ENCODE data around the gene WNT6.
A peak's percentile ranks its signal among the peaks of the same experiment; 100 is the strongest.

WNT6 gene

DNA sequence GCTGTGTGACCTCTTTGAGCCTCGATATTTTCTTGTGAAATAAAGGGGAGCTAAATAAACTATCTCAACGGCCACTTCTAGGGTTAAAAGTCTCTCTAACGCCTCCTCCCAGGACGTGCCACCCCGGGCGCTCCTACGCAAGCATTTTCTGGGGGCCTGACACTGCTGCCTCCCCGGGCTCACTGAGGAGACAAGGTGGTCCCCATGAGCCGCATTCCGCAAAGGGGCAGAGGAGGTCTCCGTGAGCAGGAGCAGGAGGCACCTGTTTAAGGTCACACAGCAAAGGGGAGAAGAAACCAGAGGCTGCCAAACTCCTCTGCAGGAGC, 20.1 kb downstream of the WNT6 start:
- DNase-seq: no peak

DNA sequence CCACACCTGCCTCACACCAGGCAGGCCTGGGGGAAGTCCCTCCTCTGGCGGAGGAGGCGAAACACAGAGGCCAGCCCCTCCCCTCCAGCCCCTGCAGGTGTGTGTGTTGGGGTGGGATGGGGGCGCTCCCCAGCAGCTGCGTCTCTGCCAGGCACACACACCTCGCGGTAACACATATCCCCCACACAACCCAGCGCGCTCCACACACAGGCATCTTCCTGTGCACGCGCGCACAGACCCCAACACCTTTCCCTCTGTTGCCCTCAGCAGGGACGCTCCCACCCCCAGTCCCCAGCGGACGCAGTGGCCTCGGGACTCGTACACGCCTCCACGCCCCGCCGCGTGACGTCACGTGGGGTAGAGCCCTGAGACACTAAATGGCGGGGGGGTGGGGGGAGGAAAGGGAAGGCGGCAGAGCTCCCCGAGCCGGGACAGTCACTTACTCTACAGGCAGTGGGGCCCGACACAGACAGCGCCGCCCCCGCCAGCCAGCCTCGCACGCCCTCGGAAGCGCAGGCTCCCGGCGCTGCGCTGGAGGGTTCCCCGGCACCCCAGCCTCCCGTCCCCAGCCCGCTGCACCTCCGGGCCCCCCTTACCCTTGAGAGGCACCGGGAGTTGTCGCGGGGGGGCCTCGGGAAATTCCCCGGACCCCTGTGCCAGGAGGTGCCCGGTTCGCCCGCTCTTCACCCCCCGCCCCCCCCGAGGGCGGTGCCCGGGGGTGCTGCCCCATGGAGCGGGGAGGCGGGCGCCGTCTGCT, 20.7 kb downstream of the WNT6 start, which contains the start of gene WNT10A:
Gene WNT10A (plus strand): TSS at position 751 of the 757 bp plus-strand sequence. CDS start 144 bp downstream, outside the sequence.
- DNase-seq: no peak

DNA sequence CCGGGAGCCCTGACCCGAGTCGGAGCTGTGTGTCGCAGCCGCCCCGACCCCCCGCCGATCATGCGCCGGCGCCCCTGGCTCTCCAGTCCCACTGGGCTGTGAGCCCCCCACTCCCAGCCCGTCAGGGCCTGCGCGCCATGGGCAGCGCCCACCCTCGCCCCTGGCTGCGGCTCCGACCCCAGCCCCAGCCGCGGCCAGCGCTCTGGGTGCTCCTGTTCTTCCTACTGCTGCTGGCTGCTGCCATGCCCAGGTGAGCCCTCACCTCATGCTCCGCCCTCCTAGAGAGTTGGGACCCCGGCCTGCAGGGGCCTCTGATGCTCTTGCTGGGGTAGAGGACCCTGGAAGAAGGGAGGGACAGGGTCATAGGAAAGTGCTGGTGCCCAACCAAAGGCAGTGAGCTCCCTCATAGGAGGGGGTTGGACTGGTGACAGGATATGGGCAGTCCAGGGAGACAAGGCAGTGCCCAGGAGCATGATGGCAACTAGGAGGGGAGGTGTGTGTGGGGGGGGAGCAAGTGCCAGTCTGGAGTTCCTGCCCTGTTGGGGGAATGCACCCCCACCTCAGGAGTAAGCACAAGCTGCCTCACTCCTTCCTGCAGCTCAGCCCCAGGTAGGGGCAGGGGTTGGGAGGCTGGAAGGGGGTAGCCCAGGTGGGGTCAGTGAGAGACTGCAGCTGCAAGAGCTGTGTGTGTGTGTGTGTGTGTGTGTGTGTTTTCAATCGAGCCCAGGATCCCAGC, 21.4 kb downstream of the WNT6 start:
- peak; percentile 77 for DNase-seq

DNA sequence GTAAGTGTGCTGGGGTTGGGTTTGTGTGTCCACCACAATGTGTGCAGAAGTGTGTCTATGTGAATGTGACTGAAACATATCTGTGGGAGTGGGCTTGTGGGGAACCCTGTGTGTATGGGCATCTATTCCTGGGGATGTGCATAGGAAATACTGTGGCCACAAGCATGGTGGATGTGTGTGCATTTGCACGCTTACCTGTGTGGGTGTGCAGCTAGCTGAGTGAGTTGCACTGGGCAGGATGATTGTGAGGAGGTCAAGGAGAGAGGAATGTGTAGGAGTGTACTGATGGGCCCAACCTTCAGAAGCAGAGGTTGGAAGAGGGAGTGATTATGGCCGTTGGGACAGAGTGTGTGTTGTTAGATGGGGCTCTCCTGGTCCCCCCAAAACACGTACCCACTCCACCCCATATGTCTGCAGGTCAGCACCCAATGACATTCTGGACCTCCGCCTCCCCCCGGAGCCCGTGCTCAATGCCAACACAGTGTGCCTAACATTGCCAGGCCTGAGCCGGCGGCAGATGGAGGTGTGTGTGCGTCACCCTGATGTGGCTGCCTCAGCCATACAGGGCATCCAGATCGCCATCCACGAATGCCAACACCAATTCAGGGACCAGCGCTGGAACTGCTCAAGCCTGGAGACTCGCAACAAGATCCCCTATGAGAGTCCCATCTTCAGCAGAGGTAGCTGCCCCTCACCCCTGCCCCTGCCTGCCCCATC, 22.3 kb downstream of the WNT6 start:
- DNase-seq: no peak

DNA sequence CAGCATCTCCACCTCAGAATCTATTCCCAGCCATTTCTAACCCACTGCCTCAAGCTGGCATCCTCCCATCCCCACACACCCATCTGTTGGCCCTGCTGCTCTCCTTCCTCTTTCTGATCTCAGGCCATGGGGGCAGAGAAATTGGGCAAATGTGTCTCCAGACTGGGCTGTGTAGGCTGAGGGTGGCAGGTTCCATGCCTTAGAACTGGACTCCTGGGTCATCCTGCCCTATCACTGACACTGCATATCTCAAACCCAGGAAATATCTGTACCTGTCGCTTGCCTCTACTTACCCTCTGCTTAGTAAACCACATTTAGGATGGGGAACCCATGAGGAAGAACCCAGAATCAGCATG, 22.8 kb downstream of the WNT6 start:
- no peak for DNase-seq

DNA sequence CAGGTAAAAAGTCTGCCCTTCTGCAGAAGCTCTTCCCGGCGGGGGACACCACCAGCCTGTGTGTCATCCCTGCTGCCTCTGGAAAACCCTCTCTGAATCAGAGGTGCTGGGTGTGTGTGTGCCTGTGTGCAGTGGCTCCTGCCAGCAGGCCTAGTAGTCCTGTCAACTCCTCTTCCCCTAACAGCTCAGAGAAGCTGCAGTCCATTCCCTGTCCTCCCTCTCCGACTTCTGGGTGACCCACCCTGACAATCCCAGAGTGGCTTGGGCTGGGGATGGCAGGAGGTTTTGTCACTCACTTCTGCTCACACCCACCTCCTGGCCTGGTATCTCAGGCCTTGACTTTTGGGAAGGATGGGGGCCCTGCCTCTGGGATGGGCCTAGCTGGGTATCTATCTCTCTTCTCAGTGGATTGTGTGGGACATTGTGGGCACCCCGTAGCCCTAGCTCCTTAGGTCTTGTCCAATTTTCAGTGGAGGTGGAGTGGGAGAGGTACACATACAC, 23.3 kb downstream of the WNT6 start:
- DNase-seq: no peak

DNA sequence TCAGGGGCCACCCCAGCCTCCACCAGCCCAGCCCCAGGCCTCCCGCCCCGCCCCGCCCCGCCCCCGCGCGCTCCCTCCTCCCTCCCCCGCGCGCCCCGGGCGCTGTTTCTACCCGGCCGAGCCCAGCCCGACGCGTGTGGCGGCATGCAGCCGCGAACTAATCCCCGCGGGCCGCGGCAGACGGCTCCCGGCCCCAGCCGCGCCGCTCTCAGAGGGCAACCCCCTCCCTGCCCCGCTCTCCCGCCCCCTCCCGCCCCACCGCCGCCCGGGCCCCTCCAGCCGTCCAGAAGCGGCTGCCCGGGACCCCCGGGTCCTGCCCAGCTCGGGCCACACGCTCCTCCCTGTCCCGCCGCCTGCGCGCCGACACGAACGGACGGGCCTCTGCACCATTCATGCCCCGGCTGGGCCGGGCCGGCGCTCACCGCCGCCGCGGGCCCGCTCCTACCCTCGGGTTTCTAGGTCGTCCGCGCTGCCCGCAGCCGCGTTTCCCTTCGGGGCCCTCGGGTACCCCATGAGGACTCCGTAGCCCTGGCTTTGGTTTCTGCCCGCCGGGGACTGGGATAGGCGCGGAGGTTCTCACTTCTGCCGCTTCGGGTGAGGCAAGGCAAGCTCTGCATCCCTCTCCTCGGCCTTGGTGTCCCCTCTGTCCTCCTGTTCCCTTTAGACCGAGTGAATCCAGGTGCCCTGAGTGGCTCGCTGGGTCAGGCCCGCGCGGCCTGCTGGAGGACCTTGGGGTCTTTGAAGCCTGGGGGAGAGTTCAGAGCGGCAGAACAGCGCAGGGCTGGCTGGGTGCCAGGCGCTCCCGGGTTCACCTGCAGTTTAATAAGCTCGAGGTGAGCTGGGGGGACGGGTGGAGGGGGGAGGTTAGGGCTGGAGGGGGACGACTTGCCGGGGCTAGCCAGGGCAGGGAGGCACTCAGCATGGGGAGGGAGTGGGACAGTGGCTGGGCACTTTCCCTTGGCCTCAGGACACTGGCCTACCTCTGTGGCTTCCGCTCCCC, 24.2 kb downstream of the WNT6 start:
- DNase-seq: no peak

DNA sequence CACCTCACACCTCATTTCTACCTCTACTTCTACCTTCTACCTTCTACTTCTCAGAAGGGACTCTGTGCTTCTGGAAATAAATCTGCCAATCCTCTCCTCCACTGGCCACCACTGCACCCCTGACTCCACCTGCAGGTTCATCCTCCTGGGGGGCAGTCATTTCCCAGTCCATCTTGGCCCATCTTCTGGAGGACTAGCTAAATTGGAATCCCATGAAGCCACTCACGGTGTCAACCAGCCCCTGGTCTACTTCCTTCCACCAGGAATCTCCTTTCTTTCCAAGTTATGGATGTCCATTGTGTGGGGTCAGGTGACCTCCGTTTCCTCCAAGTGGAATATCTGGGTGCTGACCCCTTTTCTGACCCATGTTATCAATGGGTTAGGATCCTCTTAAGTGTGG, 24.9 kb downstream of the WNT6 start:
- no peak for DNase-seq

DNA sequence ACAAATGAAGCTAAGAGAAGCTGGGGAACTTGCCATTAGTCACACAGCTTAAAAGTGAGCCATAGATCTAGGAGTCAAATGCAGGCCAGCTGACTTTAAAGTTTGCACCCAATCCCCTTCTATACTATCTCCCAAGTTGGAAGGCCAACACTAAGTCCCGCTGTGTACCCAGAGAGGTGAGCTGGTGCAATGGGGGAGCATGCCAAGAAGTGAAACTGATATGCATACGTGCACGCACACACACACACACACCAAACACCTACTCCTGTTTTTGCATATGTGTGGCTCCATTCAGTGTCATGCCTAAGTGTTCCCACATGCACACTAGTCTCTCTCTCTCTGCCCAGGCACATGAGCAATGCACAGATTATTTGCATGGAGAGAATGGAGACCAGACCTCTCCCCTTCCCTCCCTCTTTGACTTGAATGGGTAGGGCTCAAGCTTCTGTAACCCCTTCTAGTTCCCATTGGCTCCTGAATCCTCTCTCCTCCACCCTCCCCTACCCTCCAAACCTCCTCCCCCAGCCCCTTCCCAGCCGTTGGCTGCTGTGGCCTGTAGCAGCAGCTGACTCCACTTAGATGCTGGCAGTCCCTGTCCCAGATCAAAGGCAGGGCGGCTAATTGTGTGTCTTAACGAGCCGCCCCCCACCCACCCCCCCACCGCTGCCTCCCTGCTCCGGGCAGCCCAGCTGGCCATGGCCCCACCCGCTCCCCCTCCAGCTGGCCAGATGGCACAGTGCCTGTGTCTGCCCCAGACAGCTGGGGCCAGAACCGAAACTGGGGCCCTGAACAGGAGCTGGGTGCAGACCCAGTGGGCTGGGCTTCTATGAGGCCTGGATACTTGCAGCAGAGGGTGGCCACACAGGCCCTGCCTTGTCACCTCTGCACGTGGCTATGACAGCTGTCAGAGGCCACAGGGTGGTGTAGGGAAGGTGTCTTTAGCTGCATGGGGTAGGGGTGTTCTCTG, 26.7 kb downstream of the WNT6 start:
- DNase-seq: no peak

DNA sequence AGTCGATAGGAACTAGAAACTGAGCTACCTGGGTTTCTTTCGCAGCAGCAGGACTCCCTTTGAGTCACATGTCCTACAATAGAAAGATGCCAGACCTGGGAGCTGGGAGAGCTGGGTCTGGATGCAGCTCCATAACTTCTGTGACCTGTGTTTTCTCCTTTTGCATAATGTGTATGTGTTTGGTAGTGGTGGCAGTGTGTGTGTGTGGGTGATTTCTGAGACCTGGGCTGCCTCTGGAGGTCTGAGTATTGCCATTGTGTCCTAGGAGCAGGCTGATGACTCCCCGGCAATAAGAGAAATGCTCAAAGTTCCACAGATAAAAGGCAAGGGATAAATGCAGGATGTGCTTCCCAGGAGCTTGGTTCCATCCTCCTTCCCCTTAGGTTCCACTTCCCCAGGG, 27.5 kb downstream of the WNT6 start:
- DNase-seq: no peak

DNA sequence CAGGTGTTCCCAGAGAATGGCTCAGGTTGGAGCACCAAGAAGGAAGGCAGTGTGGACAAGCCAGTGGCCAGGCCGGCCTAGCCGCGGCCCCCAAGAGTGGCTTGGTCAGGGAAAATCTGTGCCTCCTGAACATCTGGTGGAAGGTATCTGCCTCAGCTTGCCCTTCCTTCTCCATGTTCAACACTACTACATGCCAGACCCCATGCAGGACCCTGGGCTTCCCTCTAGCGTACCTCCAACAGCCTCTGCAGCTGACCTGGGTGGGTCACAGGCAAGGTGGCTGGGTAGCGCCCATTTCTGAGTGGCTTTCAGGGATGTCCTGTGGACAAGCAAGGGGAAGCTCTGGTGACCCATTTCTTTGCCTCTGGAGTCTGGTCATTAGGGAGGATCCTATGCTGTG, 28.7 kb downstream of the WNT6 start:
- DNase-seq: peak; percentile 18

DNA sequence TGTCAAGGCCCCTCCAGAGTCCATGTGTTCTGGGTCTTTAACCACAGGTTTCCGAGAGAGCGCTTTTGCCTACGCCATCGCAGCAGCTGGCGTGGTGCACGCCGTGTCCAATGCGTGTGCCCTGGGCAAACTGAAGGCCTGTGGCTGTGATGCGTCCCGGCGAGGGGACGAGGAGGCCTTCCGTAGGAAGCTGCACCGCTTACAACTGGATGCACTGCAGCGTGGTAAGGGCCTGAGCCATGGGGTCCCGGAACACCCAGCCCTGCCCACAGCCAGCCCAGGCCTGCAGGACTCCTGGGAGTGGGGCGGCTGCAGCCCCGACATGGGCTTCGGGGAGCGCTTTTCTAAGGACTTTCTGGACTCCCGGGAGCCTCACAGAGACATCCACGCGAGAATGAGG, 30.3 kb downstream of the WNT6 start:
- peak; percentile 18 for DNase-seq

DNA sequence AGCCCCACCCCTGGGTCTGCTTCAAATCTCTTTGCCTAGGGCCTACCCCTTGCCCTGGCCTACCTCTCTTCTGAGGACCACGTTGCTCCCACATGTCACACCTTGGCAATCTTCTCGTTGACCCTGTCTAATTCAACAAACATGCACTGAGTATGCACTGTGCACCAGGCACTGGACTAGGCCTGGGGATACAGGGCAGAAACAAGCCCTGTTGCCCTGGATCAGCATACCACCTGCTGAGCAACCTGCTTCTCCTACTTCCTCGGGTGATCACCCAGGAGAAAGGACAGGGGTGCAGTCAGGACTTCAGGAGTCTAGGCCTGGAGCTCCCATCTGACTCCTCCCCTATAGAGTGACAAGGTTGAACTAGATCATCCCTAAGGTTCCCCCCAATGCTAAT, 30.8 kb downstream of the WNT6 start:
- DNase-seq: no peak

DNA sequence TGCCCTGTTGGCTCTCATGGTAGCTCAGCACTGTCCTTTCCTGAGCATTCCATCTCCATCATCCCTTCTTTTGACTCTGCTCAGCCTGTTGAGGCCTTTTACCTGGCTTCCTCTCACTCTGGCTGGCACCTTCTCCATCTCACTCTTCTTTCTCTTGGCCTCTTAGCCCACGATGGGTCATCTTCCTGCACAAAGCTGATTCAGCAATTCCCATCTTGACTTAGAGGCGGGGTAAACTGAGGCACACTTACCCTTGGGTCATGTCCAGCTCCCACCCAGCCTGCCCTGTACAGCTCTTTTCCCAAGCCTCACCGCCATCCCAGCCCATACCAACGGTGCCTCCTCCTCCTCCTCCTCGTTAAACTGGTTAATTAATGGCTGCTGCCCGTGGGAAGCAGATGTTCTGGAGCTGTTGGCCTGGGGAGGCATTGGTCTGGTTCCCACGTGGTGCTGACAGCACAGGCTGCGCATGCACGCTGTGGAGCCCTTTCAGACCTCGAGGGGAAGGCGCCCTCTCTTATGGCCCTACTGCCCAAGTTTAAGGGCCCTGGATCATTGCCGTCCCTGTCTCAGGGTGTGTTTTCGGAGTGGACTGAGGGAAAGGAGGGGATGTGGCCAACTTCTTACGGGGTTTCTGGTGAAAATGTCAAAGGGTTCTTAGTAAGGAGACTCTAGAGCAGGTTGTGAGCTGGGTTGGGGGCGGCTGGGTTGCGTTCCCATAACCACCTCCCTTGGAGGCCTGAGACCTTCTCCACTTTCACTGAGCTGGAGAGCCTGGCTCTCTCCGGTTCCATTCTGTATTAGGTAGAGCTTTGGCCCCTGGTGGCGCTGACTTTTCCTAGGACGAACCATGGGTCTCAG, 31.9 kb downstream of the WNT6 start:
- DNase-seq: no peak

DNA sequence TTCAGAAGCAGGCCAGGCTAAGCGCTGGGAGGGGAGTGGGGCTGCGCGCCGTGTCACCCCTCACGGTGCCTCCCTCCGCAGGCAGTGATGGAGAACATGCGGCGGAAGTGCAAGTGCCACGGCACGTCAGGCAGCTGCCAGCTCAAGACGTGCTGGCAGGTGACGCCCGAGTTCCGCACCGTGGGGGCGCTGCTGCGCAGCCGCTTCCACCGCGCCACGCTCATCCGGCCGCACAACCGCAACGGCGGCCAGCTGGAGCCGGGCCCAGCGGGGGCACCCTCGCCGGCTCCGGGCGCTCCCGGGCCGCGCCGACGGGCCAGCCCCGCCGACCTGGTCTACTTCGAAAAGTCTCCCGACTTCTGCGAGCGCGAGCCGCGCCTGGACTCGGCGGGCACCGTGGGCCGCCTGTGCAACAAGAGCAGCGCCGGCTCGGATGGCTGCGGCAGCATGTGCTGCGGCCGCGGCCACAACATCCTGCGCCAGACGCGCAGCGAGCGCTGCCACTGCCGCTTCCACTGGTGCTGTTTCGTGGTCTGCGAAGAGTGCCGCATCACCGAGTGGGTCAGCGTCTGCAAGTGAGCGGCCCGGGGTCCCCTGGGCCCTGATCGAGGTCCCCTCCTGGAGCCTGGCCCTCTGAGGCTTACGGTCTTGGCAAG, 33.2 kb downstream of the WNT6 start:
- peak; percentile 91 for DNase-seq

DNA sequence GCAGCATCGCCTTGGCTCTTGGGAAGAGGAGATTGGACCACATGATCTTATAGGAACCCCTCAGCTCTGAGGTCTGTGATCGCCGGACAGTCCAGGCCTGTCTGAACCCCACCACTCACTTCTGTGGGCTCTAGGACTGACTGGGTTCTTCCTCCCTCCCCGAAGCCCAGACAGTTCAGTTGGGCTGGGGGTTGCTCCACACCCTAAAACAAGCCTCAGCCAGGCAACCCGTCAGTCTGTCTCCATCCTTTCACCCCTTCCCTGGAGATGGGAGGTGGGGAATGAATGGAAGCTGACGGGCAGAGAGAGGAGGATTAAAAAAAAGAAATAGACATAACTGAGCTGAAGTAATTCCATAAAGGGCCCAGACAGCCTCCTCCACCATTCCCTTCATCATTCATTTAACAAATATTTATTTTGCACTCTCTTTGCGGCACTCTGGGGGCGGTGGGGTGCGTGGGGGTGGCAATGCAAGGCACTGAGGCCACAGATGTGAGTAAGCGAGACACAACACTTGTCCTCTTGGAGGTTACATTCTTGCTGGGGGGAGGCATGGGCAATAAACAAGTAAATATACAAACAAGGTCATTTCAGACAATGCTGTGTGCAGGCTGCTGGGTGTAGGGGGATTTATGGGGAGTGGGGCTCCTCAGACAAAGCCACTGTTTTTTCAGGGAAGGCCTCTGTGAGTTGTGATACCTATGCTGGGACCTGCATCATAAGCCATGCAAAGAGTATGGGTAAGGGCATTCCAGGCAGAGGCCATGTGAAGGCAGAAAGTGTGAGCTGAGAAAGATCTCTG, 33.9 kb downstream of the WNT6 start:
- DNase-seq: no peak

DNA sequence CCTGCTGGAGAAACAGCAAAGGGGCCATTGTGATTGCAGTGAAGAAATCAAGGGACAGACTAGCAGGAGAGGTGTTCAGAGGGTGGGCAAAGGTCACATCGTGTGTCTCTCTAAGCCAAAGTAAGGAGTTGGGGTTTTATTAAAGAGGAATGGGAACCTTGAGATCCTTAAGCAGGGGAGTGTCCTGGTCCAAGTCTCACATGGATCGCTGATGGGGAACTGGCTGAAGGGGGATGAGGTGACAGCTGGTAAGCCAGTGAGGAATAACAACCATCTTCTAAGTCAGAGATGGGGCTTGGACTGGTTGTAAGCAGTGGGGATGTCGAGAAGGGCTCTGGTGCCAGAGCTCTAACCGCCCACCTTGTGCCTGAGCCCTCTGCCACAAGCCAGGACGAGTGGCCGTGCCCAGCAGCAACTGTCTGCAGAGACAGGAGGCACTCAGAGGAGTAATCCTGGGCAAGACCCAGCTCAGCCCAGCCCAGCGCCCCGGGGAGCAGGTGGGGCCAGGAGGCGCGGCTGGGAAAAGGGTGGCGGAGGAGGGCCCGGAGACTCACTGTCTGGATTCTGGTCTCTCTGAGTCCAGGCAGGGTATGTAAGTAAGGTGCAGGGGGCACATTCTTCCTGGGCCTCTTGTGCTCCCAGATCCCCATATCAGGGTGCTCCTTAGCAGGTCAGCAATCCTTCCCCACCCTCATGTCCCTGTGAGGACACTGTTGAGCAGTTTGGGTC, 34.7 kb downstream of the WNT6 start:
- DNase-seq: peak; percentile 19

DNA sequence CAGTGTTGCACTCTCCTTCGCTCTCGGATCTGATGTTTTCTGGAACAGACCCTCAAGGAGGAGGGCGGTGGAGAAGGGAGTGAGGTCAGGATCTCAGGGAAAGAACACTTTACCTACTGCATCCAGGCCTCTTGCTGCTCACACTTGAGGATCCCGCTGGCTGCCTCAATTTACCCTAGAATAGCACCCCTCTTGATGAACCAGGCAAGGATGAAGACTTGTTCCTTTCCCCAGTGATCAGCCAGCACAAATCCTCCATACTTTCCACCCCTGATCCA, 35.2 kb downstream of the WNT6 start:
- DNase-seq: no peak

Measured in 8988T (cell line).